Keratinocyte (primary cell): Measurements from ENCODE around the gene TSBP1. TPM values are rescaled to one million over a fixed set of nuclear protein-coding genes. Genes with fewer than 3 reads are reported as not detected.

ENCODE experiments used
- DNase-seq: peaks from one replicate; pipeline ENCODE4 v3.0.0-alpha.2; 2011; ENCODE audit warnings: low read depth, missing footprints, low spot score
- FAIRE-seq: peaks from 2 replicates; lab custom pipeline; 2011; peaks lifted over from hg19 to GRCh38; lab: Jason Lieb, UNC
- H2AFZ ChIP-seq: 2 replicates; pipeline ENCODE4 v1.6.0; 2012; ENCODE audit warnings: low read length, control low read depth, inconsistent platforms; ENCODE audit not compliant: control insufficient read depth
- H3K27ac ChIP-seq: 2 replicates; pipeline ENCODE4 v1.5.1; 2011; ENCODE audit warnings: low read length; ENCODE audit not compliant: control insufficient read depth, insufficient read depth
- H3K27me3 ChIP-seq: 3 replicates; pipeline ENCODE4 v1.6.0; 2011; ENCODE audit warnings: low read length; ENCODE audit not compliant: control insufficient read depth, insufficient read depth; ENCODE audit errors: extremely low read depth
- H3K36me3 ChIP-seq, 2 experiments: 2 replicates in 1 of 2; 3 replicates in 1 of 2; pipeline ENCODE4 v1.5.1; 2011; ENCODE audit warnings: low read length in 2 of 2, mild to moderate bottlenecking in 1 of 2; ENCODE audit not compliant: control insufficient read depth in 2 of 2, insufficient read depth in 2 of 2; ENCODE audit errors: extremely low read depth in 1 of 2
- H3K4me1 ChIP-seq: 3 replicates; pipeline ENCODE4 v1.5.1; 2011; ENCODE audit warnings: low read length; ENCODE audit not compliant: control insufficient read depth, insufficient read depth; ENCODE audit errors: extremely low read depth
- H3K4me2 ChIP-seq: 3 replicates; pipeline ENCODE4 v1.6.0; 2011; ENCODE audit warnings: low read depth, low read length; ENCODE audit not compliant: control insufficient read depth, insufficient read depth; ENCODE audit errors: extremely low read depth
- H3K4me3 ChIP-seq, 3 experiments: fragments of 200-600 bp in 1 of 3; sonication (generic) in 1 of 3; 2 replicates in 2 of 3; 3 replicates in 1 of 3; pipeline ENCODE4 v1.5.1; 2011 to 2016; ENCODE audit warnings: low read length in 3 of 3, mild to moderate bottlenecking in 3 of 3, control low read depth in 2 of 3, inconsistent platforms in 1 of 3, low read depth in 1 of 3, mixed read lengths in 1 of 3, mixed run types in 1 of 3, moderate library complexity in 1 of 3; ENCODE audit not compliant: control insufficient read depth in 2 of 3, insufficient read depth in 2 of 3; ENCODE audit errors: extremely low read depth in 1 of 3
- H3K79me2 ChIP-seq: 2 replicates; pipeline ENCODE4 v1.6.0; 2012; ENCODE audit warnings: low read length; ENCODE audit not compliant: control insufficient read depth, insufficient read depth
- H3K9ac ChIP-seq: 3 replicates; pipeline ENCODE4 v1.6.0; 2011; ENCODE audit warnings: low read length; ENCODE audit not compliant: control insufficient read depth, insufficient read depth; ENCODE audit errors: extremely low read depth
- H3K9me1 ChIP-seq: 3 replicates; pipeline ENCODE4 v1.6.0; 2011; ENCODE audit warnings: low read length; ENCODE audit not compliant: control insufficient read depth, insufficient read depth; ENCODE audit errors: extremely low read depth
- H3K9me3 ChIP-seq: 2 replicates; pipeline ENCODE4 v1.5.1; 2012; ENCODE audit warnings: low read depth, low read length; ENCODE audit not compliant: control insufficient read depth
- H4K20me1 ChIP-seq: 3 replicates; pipeline ENCODE4 v1.6.0; 2011; ENCODE audit warnings: low read length; ENCODE audit not compliant: control insufficient read depth, insufficient read depth; ENCODE audit errors: extremely low read depth
- EZH2 ChIP-seq: IDR thresholded peaks from one replicate; pipeline ENCODE4 v1.6.1; 2012; ENCODE audit warnings: inconsistent platforms, mild to moderate bottlenecking, low read length, moderate library complexity
- dilution Hi-C: fragments of 300-500 bp; cut with MboI; formaldehyde crosslinking; loops from one replicate; pipeline ENCODE4 v1.7.0; 2020; ENCODE audit warnings: low sequenced_read_pairs; ENCODE audit not compliant: extremely low pct_ligation_motif_present
- polyA plus RNA-seq, 5 experiments: library from polyadenylated mRNA; depleted of rRNA in 3 of 5; stranded (reverse) in 3 of 5; stranded (forward) in 1 of 5; unstranded in 1 of 5; fragments of >200 nt; gene quantifications; 1 replicate in 1 of 5; 2 replicates in 3 of 5; 3 replicates in 1 of 5; pipeline versions ENCODE4 v1.2.1 to v1.2.3, GENCODE V29; 2011 to 2012; ENCODE audit warnings: missing spikeins in 2 of 5, low read depth in 1 of 5, low replicate concordance in 1 of 5
- TF ChIP-seq, protein P1 (sequence below), 3 experiments: IDR thresholded peaks in 1 of 3; conservative IDR thresholded peaks in 1 of 3; optimal IDR thresholded peaks in 1 of 3; 2 replicates in 2 of 3; 3 replicates in 1 of 3; pipeline versions ENCODE3 to v1.5.1; 2011; ENCODE audit warnings: low read length in 3 of 3, mild to moderate bottlenecking in 3 of 3, moderate library complexity in 2 of 3, control low read depth in 1 of 3, inconsistent platforms in 1 of 3; ENCODE audit not compliant: insufficient read depth in 2 of 3; ENCODE audit errors: extremely low read depth in 1 of 3

Gene TSBP1
- polyA plus RNA-seq, 1 donor (not counting 4 experiments of a cell fraction or from before 2014, with no cell fraction given) = not detected

DNA sequence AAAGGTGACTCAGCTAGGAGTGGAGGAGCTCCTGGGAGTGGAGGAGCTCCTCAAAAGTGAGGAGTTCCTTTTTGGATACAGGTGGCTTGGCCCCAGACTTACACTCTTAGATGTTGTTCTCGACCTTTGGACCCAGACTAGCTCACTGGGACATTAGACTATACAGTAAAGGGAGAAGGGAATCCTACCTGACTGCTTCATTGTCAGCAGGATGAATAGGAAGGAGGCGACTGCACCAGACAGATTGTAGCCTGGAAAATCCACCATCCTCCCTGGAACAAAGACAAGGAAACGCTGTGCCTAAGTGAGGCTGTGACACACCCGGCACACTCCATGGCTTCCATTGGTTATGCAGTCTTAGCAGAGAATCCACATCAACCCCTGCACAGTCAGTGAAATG is 35.2 kb upstream of the TSBP1 start, which contains the start of gene BTNL2:
Gene BTNL2, minus strand, starts transcription at position 325 of the 400 bp plus-strand sequence. Its CDS starts 58 bp downstream, at position 267.
- H3K9me3 ChIP-seq = no peaks in the 10 kb centered on the region
- no peak within 1 kb of the TSS for H2AFZ ChIP-seq
- no peak within 1 kb of the TSS for H3K27ac ChIP-seq
- no peak for TF ChIP-seq EZH2
- TF ChIP-seq, protein P1, sequence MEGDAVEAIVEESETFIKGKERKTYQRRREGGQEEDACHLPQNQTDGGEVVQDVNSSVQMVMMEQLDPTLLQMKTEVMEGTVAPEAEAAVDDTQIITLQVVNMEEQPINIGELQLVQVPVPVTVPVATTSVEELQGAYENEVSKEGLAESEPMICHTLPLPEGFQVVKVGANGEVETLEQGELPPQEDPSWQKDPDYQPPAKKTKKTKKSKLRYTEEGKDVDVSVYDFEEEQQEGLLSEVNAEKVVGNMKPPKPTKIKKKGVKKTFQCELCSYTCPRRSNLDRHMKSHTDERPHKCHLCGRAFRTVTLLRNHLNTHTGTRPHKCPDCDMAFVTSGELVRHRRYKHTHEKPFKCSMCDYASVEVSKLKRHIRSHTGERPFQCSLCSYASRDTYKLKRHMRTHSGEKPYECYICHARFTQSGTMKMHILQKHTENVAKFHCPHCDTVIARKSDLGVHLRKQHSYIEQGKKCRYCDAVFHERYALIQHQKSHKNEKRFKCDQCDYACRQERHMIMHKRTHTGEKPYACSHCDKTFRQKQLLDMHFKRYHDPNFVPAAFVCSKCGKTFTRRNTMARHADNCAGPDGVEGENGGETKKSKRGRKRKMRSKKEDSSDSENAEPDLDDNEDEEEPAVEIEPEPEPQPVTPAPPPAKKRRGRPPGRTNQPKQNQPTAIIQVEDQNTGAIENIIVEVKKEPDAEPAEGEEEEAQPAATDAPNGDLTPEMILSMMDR (optimal IDR thresholded peaks at IDR 0.05 in 1 of 3, IDR thresholded peaks at IDR 0.05 in 1 of 3, conservative IDR thresholded peaks at IDR 0.05 in 1 of 3; ENCODE audit: extremely low read depth in 1 of 3, insufficient read depth in 2 of 3, low read length in 3 of 3) = no peak
- H3K9ac ChIP-seq = no peak within 1 kb of the TSS
- no peaks in the 10 kb centered on the region for H3K9me1 ChIP-seq
- no peaks in the 10 kb centered on the region for H3K36me3 ChIP-seq
- H3K4me3 ChIP-seq = no peak within 1 kb of the TSS
- H3K27me3 ChIP-seq = peaks cover 20% of the 10 kb centered on the region
- no peaks in the 10 kb centered on the region for H4K20me1 ChIP-seq
- dilution Hi-C loops = no loop called here
- no peak within 1 kb of the TSS for H3K4me2 ChIP-seq
- no peaks in the 10 kb centered on the region for H3K4me1 ChIP-seq
- H3K79me2 ChIP-seq = no peaks in the 10 kb centered on the region
- FAIRE-seq = no peak
- no peak for DNase-seq

DNA sequence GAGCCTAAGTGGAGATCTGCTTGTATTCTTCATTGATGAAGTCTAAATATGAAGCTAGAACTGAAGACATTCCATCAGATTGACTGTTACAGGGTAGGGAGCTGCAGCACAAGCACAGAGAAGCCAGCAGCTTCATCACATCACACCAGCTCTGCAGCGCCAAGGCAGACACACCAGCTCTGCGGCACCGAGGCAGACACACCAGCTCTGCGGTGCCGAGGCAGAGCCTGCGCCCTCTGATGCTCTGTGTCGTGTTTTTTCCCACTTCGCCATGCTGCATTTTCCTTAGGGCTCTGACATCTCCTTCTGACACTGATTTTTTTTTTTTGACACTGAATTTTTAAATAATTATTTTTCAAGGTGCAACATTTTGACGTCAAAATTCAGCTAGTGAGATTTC is 34.5 kb upstream of the TSBP1 start:
- DNase-seq (no peak), FAIRE-seq (no peak)
- dilution Hi-C loops = no loop called here
- Histone ChIP-seq H3K27me3 (peaks cover 17% of the 10 kb centered on the region), H3K27ac (no peak overlapping the region), H3K4me2 (no peak overlapping the region), H4K20me1 (no peaks in the 10 kb centered on the region), H3K36me3 (no peaks in the 10 kb centered on the region), H3K9me1 (no peaks in the 10 kb centered on the region), H2AFZ (no peak overlapping the region), H3K4me1 (no peaks in the 10 kb centered on the region), H3K79me2 (no peaks in the 10 kb centered on the region), H3K4me3 (no peak overlapping the region), H3K9me3 (no peaks in the 10 kb centered on the region), H3K9ac (no peak overlapping the region)
- TF ChIP-seq EZH2 = no peak
- TF ChIP-seq, protein P1 (optimal IDR thresholded peaks at IDR 0.05 in 1 of 3, IDR thresholded peaks at IDR 0.05 in 1 of 3, conservative IDR thresholded peaks at IDR 0.05 in 1 of 3; ENCODE audit: extremely low read depth in 1 of 3, insufficient read depth in 2 of 3, low read length in 3 of 3) = no peak
